Right atrium auricular region (tissue), 2 donors: ENCODE measurements around the gene DOCK1. TPM values are rescaled to one million over a fixed set of nuclear protein-coding genes. Genes with fewer than 3 reads are reported as not detected.

Source experiments
- DNase-seq: peaks from one replicate; pipeline ENCODE4 v3.0.0-alpha.2; 2019; ENCODE audit warnings: low spot score
- H3K27ac ChIP-seq, 2 donors: fragments of 200-600 bp; sonication (generic); 1 replicate in 1 of 2; 2 replicates in 1 of 2; pipeline ENCODE4 v1.5.1; 2016 to 2019
- H3K27me3 ChIP-seq, 2 donors: fragments of 200-600 bp; sonication (generic); one replicate each; pipeline versions ENCODE4 v1.5.1 to v1.6.0; 2017 to 2019
- H3K36me3 ChIP-seq: fragments of 200-600 bp; sonication (generic); one replicate; pipeline ENCODE4 v1.5.1; 2016
- H3K4me1 ChIP-seq, 2 donors: fragments of 200-600 bp; sonication (generic); one replicate each; pipeline versions ENCODE4 v1.5.1 to v1.6.0; 2017 to 2019
- H3K4me3 ChIP-seq, 2 donors: fragments of 200-600 bp; sonication (generic); 1 replicate in 1 of 2; 2 replicates in 1 of 2; pipeline ENCODE4 v1.5.1; 2017 to 2019; ENCODE audit warnings: mild to moderate bottlenecking in 1 of 2, moderate library complexity in 1 of 2
- H3K9me3 ChIP-seq, 2 donors: fragments of 200-600 bp; sonication (generic); one replicate each; pipeline ENCODE4 v1.5.1; 2019
- total RNA-seq, 2 donors: library from RNA; depleted of rRNA; stranded (reverse); fragments of >200 nt; gene quantifications; one replicate each; pipeline ENCODE4 v1.1.0, GENCODE V29; 2016
- TF ChIP-seq, protein P1 (sequence below), 2 donors: fragments of 200-600 bp; sonication (generic); IDR thresholded peaks; one replicate each; pipeline ENCODE4 v1.5.1; 2019; ENCODE audit warnings: antibody characterized with exemption in 2 of 2

The DOCK1 gene
- total RNA-seq, 2 donors from 2014 or later = 13.0 to 16.8 TPM

DNA sequence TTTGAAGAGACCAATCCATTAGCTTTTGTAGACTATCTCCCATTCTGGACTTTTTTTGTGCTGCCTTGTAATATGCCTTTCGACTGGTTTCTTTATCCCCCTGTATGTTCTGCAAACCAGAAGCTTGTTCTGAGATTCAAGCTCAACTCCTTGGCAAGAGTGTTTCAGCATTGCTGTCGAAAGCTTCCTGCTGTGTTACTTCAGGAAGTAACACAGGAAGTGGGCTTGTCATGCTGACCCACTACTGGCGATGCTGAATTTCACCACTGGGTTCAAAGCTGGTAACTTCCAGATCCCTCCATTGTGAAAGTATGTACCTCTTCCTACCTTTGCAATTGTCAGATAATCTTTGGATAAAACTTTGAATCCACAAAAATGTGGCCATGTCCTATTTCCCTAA, 349.0 kb downstream of the DOCK1 start:
- Histone ChIP-seq H3K27ac (no peak overlapping the region), H3K27me3 (no peaks in the 10 kb centered on the region), H3K4me3 (no peak overlapping the region), H3K4me1 (no peaks in the 10 kb centered on the region), H3K36me3 (peaks cover 10% of the 10 kb centered on the region), H3K9me3 (no peaks in the 10 kb centered on the region)
- TF ChIP-seq, protein P1, sequence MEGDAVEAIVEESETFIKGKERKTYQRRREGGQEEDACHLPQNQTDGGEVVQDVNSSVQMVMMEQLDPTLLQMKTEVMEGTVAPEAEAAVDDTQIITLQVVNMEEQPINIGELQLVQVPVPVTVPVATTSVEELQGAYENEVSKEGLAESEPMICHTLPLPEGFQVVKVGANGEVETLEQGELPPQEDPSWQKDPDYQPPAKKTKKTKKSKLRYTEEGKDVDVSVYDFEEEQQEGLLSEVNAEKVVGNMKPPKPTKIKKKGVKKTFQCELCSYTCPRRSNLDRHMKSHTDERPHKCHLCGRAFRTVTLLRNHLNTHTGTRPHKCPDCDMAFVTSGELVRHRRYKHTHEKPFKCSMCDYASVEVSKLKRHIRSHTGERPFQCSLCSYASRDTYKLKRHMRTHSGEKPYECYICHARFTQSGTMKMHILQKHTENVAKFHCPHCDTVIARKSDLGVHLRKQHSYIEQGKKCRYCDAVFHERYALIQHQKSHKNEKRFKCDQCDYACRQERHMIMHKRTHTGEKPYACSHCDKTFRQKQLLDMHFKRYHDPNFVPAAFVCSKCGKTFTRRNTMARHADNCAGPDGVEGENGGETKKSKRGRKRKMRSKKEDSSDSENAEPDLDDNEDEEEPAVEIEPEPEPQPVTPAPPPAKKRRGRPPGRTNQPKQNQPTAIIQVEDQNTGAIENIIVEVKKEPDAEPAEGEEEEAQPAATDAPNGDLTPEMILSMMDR (IDR thresholded peaks at IDR 0.05) = no peak
- no peak for DNase-seq

DNA sequence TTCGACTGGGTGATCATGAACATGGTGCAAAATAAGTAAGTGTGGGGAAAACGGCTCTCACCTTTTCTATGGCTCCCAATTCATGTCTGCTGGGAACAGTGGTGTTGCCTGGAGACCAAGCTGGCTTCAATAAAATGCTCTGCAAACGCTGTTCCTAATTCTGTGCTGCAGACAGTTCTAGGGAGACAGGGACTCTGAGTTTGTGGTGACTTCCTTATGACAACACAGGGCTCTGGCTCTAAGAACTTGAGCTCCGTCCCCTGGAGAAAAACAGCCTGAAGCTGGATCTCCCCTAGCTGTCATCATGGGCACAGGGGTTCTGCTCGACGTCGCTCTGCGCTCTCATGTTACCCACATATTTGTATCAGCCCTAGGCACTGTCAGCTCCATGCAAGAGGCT, 352.2 kb downstream of the DOCK1 start:
- Histone ChIP-seq H3K9me3 (no peaks in the 10 kb centered on the region), H3K4me3 (no peak overlapping the region), H3K36me3 (peaks cover 10% of the 10 kb centered on the region), H3K27me3 (no peaks in the 10 kb centered on the region), H3K4me1 (no peaks in the 10 kb centered on the region), H3K27ac (no peak overlapping the region)
- TF ChIP-seq, protein P1 (IDR thresholded peaks at IDR 0.05) = no peak
- DNase-seq = no peak

DNA sequence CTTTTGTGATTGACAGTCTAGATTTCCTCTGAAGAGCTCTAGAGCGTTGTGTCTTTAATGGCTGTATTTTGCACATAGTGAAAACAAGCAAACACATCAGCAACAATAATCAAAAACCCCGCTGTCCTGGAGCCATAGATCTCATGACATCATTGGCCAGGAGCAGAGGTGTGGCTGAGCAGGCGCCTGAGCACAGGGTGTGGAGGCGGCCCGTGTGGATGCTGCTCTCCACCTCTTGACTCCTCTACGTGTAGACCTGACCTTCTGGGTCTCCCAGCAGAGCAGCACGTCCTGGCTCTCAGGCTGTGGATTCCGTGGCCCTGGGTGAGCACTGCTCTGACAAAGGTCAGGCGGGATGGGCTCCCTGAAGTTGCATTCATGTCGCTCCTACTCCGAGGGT, 354.1 kb downstream of the DOCK1 start:
- no peaks in the 10 kb centered on the region for H3K4me1 ChIP-seq
- H3K9me3 ChIP-seq = no peaks in the 10 kb centered on the region
- H3K36me3 ChIP-seq = peaks cover 10% of the 10 kb centered on the region
- DNase-seq = no peak
- H3K27me3 ChIP-seq = no peaks in the 10 kb centered on the region
- H3K4me3 ChIP-seq = no peak overlapping the region
- H3K27ac ChIP-seq = no peak overlapping the region
- TF ChIP-seq, protein P1 (IDR thresholded peaks at IDR 0.05) = no peak

DNA sequence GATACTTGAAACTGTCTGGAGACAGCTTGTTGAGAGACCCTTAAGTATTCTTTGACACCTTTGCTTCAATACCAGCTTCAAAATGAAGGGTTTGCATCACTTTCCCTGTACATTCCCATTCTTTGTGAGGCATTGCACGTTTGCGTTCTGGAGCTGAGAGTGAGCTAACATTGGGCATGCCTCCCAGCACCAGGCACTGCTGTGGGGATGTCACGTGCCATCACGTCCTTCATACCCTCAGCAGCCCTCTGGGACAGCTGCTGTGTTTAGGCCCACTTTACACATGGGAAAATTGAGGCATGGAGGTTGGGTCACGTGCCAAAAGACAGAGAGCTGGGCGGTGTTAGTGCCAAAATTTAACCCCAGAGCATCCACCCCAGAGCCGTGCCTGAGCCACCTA, 357.4 kb downstream of the DOCK1 start:
- Histone ChIP-seq H3K4me3 (no peak overlapping the region), H3K9me3 (no peaks in the 10 kb centered on the region), H3K4me1 (no peaks in the 10 kb centered on the region), H3K27me3 (no peaks in the 10 kb centered on the region), H3K36me3 (peaks cover 6% of the 10 kb centered on the region), H3K27ac (no peak overlapping the region)
- TF ChIP-seq, protein P1 (IDR thresholded peaks at IDR 0.05) = no peak
- no peak for DNase-seq

DNA sequence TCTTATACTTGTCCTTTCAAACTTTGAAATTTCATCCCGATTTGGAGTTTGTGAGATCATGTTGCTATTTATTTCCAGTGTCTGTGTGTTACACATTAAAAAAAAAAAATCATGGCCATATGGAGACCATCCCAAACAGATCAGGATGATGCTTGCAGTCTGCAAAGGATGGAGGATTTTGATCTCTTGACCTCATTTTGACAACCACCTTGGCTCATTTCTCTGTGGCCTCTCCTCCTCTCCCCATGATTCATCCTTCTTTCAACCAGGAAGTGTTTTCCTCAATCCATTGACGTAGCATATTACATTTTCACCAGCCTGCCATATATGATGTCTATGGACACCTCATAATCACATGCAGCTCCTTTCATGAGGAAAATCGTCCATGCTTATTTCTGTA, 360.1 kb downstream of the DOCK1 start:
- H3K27ac ChIP-seq = no peak overlapping the region
- TF ChIP-seq, protein P1 (IDR thresholded peaks at IDR 0.05) = no peak
- no peaks in the 10 kb centered on the region for H3K27me3 ChIP-seq
- no peaks in the 10 kb centered on the region for H3K4me1 ChIP-seq
- no peaks in the 10 kb centered on the region for H3K36me3 ChIP-seq
- no peaks in the 10 kb centered on the region for H3K9me3 ChIP-seq
- no peak for DNase-seq
- H3K4me3 ChIP-seq = no peak overlapping the region

DNA sequence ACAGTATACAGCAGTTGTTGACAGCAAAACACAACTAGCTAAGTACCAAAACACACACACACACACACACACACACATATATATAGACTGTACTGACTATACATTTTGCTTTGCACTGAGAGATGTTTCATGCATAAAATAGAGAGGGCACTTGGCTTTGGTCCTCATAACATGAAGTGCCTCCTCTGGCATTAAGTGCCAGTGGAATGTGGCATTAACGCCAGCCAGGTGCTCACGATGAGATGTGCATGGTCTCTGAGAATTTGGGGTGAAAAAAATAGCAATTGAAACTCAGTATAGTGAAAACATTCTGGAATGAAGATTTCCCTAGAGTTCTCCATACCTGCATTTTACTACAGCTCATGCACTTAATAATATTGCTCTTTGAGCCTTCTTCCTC, 361.2 kb downstream of the DOCK1 start:
- TF ChIP-seq, protein P1 (IDR thresholded peaks at IDR 0.05) = no peak
- no peaks in the 10 kb centered on the region for H3K4me1 ChIP-seq
- H3K4me3 ChIP-seq = no peak overlapping the region
- H3K9me3 ChIP-seq = no peaks in the 10 kb centered on the region
- H3K27ac ChIP-seq = no peak overlapping the region
- no peaks in the 10 kb centered on the region for H3K36me3 ChIP-seq
- no peak for DNase-seq
- H3K27me3 ChIP-seq = no peaks in the 10 kb centered on the region
